ENCODE measurements around the gene KCNH3.
A peak's percentile ranks its signal among the peaks of the same experiment; 100 is the strongest.

The KCNH3 gene

GRCh38 chr12:49563951-49564685, 25.3 kb downstream of the KCNH3 start:
- no peak for DNase-seq (ENCODE audit: low read depth)

DNA sequence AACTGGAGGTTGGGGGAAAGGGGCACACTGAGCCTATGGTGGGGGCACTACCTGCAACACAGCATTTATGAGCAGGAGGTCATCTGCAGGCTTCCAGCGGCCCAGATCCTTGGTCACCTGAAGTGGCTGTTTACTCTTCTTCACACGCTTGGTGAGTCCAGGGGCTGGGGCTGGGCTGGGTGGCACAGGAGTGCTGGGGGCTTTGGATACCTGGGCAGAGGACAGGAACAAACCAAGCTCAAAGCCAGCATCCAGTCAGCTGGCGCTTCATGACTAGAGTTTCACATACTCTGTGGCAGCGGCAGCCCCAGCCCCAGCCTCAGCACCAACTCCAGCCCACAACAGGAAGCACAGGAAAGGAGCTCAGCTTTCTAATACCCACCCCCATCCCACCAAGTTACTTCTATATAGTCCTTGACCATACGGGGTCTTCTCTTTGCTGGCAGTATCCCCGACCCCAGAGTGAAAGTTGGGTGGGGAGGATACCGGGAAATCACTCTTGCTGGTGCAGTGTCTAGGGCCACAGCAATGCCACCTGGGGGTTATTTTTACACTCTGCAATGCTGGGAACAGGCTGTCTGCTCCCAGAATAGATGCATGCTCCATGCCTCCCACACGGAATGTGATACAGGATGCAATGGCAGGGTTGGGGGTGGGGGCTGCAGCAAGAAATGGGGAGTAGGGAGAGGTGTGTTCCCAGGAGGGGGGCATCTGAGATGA, 26.0 kb downstream of the KCNH3 start:
- DNase-seq (ENCODE audit: low read depth) = no peak

GRCh38 chr12:49565406-49566265, 26.8 kb downstream of the KCNH3 start:
- DNase-seq (ENCODE audit: low read depth) = no peak

DNA sequence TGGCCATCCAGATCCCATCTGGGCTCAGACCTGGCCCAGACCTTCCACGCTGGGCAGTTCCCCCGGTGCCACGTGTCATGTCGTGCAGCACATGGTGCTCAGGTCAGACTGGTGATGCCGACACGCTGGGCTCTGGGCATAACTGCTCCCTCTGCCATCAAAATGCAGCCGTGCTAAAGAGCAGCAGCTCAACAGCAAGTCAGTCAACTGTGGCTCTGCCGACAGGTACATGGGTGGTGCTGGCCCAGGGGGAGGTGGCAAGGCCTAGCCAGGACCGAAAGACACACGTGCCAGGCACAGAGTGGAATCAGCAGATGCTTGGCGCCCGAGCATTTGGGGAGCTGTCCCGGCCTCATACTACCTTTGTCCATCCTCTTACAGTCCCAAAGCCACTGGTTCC, 27.5 kb downstream of the KCNH3 start:
- no peak for DNase-seq (ENCODE audit: low read depth)

- no peak for DNase-seq (ENCODE audit: low read depth)
Measured at GRCh38 chr12:49567302-49567610, 28.4 kb downstream of the KCNH3 start.

DNA sequence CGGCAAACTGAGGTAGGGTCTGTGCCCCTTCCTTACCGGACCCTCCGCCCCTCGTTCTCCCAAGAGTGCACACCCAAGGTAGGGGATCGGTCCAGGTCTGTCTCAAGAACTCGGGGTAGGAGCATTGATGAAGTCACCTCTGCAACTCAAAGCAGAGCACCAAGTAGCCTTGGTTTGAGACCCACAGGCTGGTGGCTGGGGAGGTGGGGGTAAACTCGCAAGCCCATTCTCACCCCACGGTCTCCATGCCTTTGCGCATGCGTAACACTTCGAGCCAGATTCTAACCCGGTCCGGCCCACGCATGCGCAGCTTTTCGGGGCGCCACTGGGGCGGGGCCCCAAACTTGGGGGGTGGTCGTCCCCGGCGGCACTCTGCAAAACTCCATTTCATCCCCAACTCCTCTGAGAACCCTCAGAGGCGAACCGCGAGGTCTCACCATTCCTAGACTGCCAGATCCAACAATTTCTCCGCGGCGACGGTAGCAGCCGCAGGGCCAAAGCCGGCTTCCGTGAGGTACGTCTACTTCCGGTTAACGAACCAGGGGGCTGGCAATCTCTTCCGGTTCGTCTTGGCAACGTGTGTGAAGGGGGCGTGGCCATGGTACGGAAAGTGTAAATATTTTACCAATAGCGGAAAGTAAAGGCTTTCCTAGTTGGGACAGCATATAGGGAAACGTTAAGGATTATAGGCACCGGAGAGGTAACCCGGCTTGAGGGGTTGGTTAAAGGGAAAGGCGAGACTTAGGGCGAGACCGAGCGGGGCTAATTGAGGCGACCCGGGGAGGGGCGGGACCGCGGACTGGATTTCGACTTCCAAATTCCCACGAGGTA, 29.0 kb downstream of the KCNH3 start, which contains the start of gene MCRS1:
MCRS1 (minus strand) TSS at position 532 of the 831 bp plus-strand sequence. CDS start 1,411 bp downstream, outside the sequence.
- DNase-seq (ENCODE audit: low read depth) = peak; percentile 80

DNA sequence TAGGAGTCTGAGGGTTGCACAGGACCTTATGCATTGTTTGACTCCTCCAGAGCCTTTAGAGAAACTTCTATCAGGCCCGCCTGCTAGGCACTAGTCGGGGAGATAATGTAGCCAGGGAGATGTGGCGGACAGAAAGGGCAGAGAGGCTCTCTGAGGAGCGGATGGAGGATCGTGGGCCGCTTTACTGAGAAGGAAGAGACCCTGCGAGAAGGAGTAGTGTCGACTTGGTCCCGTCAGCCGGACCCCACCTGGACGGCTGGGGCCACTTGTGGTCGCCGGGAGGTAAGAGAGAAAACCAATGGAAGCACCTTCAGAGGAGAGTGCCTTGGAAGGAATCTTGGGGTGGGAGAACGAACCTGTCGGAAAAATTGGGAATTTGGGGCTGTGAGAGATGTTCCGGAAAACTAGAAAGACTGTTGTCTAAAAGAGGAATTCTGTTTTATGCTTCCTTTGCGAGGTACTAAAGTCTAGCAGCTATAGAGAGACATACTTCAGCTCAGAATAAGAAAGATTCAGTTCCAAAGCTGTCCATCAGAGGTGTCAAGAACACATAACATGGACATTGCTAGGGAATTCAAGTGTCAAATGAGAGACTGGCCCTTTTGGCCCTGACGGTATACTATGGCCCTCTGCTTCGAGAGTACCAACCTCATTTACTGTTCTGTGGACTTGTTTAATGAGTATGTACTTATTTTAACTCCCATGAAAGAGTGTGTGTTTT, 29.8 kb downstream of the KCNH3 start:
- no peak for DNase-seq (ENCODE audit: low read depth)

- no peak for DNase-seq (ENCODE audit: low read depth)
Measured at GRCh38 chr12:49577589-49578315, 38.9 kb downstream of the KCNH3 start.

GRCh38 chr12:49578471-49579112, 39.8 kb downstream of the KCNH3 start:
- no peak for DNase-seq (ENCODE audit: low read depth)

DNA sequence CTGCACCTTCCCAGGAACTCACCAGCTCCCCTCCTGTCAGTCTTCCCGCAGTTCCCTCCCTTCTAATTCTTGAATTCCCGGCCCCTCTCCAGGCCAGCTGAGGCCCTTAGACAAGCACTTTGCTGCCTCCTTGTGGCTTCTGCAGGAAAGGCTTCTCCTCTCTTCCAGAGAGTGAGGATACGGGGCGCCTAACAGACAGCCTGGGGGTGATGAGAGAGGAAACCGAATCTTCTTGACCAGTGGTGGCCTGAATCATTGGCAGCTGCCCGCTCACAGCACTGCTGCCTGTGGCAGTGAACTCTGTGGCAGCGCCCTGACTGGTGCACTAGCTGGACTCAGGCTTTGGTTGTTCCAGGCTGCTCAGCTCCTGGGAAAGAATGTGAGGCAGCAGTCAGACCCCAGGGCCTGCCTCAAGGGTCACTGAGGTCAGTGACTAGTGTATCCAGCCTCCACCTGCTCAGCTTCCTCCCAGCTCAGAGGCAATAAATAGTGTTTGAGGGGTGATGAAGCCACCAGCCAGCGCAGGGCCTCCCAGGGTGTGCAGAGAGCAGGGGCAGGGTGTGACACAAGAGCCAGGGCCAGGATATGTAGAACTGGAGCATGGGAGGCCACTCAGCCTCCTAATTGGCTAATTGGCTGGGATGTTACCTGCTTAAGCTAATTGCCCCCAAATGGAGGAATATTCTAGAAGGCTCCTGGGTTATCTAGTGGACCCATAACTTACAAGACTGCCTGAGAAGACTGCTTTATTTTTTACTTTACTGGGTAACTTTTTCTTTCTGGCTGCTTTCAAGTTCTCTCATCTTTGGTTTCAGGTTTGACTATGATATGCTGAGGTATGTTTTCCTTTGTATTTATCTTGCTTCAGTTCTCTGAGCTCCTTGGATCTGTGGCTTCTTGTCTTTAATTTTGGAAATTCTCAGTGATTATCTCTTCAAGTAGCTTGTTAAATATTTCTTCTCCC, 42.0 kb downstream of the KCNH3 start:
- DNase-seq (ENCODE audit: low read depth) = peak; percentile 9

DNA sequence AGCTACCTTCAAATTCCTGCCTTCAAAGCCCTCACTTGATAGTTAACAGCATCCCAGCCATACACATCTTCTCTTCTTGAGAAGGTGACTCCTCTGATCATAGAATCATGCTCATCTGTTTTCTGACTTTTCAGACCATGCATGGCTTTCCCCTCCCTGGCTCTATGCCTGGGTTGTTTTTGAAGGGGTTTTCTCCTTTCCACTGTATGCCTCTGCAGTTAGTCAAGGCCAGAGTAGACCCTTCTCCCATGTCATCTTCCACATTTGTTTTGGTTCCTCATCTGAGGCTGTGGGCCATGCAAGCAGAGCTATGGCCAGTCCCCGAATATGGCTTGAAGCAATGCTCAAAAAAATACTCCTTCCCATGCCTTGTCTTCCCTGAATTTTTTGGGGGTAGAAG, 43.4 kb downstream of the KCNH3 start:
- no peak for DNase-seq (ENCODE audit: low read depth)

- no peak for DNase-seq (ENCODE audit: low read depth)
Measured at GRCh38 chr12:49582850-49583249, 44.0 kb downstream of the KCNH3 start.

DNA sequence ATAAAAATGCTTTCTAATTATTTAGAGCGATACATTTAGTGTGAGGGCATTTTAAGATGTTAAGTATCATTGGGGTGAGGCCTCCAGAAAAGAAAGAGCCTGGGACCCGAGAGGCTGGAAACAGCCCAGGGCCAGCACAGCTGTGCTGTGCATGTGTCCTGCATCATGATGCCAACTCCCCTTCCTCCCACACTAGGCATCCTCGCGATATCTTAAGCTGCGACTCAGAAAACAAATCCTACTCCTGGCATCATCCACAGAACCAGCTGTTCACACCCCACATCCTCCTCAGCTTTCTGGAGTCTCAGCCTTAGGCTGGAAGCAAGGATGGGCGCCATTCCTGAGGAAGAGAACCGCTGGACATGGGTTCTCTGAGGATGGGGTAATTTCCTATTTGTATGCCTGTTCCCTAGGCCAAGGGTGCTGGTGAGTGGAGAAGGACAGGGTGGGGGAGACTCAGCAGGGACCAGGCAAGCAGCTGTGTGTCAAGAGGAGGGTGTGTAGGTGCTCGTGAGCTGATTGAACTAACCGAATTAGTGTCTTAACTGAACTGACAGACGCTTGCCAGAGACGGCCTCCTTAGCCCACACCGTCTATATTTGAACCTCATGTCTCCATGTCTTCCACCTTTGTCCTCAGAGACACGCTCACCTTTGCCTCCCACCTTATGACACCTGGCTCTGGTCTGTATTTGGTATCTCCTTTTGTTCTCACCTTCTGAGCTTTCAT, 44.7 kb downstream of the KCNH3 start:
- DNase-seq (ENCODE audit: low read depth) = no peak

GRCh38 chr12:49584591-49584990, 45.8 kb downstream of the KCNH3 start:
- no peak for DNase-seq (ENCODE audit: low read depth)

DNA sequence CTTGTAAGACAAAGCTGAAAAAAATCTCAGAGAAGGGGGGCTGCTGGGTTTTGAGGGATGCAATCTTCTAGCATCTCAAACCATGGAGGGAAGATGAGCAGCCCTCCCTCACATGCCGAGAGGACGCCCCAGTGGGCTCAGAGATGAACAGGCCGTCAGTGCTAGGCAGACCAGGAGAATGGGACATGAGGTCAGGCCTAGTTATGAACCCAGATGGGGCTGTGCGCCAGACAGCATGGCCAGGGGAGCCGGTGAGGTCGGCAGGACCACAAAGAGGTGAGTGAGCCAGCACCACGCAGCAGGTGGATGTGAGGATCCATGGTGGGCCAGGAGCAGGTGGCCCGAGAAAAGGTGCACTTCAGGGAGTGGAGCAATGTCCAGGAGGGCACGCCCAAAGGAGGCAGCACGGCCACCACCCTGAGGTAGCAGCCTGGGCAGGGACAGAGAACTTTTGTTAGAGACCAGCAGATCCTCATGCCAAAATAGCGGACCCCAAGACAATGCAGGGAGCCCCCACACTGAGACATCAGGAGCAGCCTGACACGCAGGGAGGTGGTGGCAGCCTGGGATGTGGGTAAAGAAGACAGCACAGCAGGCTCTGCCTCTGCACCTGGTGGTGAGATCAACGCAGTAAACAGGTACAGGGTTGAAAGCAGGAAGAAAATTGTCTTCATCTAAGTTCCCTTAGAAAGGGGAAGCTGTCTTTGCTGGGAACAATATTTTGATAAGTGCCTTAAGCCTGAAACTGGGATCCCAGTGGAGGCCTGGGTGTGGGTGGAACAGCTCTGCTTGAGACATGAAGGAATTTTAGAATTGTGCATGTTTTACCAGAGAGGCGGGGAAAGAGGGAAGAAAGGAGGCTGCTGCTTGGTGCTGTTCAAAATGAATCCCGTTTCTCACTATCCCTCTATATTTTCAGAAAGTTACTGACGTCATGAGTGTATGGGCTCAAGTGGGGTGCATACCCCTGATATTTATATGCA, 46.9 kb downstream of the KCNH3 start:
- no peak for DNase-seq (ENCODE audit: low read depth)

DNA sequence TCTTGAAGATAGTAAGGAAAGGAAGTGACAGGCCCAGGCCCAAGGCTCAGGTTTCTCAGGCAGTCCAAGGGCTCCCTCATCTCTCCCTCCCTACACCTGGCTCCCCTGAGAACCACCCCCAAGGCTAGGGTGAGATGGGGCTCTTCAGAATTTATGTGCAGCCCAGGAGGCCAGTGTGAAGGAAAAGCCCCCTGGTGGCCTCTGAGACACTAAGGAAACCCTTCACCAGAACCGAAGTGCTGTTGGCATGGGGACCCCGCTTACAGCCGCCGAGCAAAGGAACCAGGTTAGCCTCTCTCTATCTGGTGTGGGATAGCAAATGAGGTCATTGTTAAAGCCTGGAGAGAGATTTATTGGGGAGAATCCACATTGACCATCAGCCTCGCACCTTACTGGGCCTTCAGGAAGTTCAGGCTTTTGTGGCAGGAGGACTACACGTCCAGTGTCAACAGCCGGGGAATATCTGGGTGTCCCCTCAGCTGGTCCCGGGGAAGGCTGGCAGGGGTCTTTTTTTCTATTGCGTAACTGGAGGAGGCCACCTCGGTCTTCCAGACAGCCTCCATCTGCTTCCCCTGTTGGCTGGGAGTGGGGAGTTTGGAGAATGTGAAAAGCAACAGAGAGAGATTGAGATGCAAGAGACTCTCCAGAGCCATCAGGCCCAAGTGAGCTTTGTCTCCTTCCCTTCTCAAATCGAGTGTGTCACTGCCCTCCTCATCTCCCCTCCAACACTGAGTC, 48.5 kb downstream of the KCNH3 start:
- no peak for DNase-seq (ENCODE audit: low read depth)
